HEK293 (cell line): Measurements from ENCODE around the gene HES7.

Experiments used
- BCL11B ChIP-seq: fragments of 450-650 bp; formaldehyde crosslinking; IDR thresholded peaks from 2 replicates; pipeline ENCODE4 v1.5.1; 2016; ENCODE audit warnings: low read depth, missing biosample characterization, missing genetic modification characterization
- EGR2 ChIP-seq: fragments of 450-650 bp; formaldehyde crosslinking; IDR thresholded peaks from 2 replicates; pipeline ENCODE4 v1.5.1; 2016; ENCODE audit warnings: low read depth, missing biosample characterization, missing genetic modification characterization
- FEZF1 ChIP-seq: fragments of 450-650 bp; formaldehyde crosslinking; IDR thresholded peaks from 2 replicates; pipeline ENCODE4 v1.5.1; 2016; ENCODE audit warnings: missing biosample characterization, missing genetic modification characterization
- GLIS1 ChIP-seq: fragments of 450-650 bp; formaldehyde crosslinking; IDR thresholded peaks from 2 replicates; pipeline ENCODE4 v1.5.1; 2016; ENCODE audit warnings: missing biosample characterization, missing genetic modification characterization
- GLIS2 ChIP-seq: fragments of 450-650 bp; formaldehyde crosslinking; IDR thresholded peaks from 2 replicates; pipeline ENCODE4 v1.5.1; 2016; ENCODE audit warnings: missing biosample characterization, missing genetic modification characterization
- OSR2 ChIP-seq: fragments of 450-650 bp; formaldehyde crosslinking; IDR thresholded peaks from 2 replicates; pipeline ENCODE4 v1.5.1; 2016; ENCODE audit warnings: missing biosample characterization, missing genetic modification characterization
- PATZ1 ChIP-seq: fragments of 450-650 bp; formaldehyde crosslinking; IDR thresholded peaks from 2 replicates; pipeline ENCODE4 v1.5.1; 2016; ENCODE audit warnings: missing biosample characterization, missing genetic modification characterization
- REPIN1 ChIP-seq: fragments of 450-650 bp; formaldehyde crosslinking; IDR thresholded peaks from 2 replicates; pipeline ENCODE4 v1.5.1; 2017; ENCODE audit warnings: missing biosample characterization, missing genetic modification characterization, low read depth
- ZBTB20 ChIP-seq: fragments of 450-650 bp; formaldehyde crosslinking; IDR thresholded peaks from 2 replicates; pipeline ENCODE4 v1.5.1; 2016; ENCODE audit warnings: missing biosample characterization, missing genetic modification characterization
- ZBTB6 ChIP-seq: fragments of 450-650 bp; formaldehyde crosslinking; IDR thresholded peaks from 2 replicates; pipeline ENCODE4 v1.5.1; 2017; ENCODE audit warnings: missing biosample characterization, missing genetic modification characterization
- ZNF148 ChIP-seq: fragments of 450-650 bp; formaldehyde crosslinking; IDR thresholded peaks from 2 replicates; pipeline ENCODE4 v1.5.0; 2017; ENCODE audit warnings: missing biosample characterization, missing genetic modification characterization, borderline replicate concordance
- ZNF24 ChIP-seq: fragments of 450-650 bp; formaldehyde crosslinking; IDR thresholded peaks from 2 replicates; pipeline ENCODE4 v1.5.1; 2016; ENCODE audit warnings: missing biosample characterization, missing genetic modification characterization
- ZNF280D ChIP-seq: fragments of 450-650 bp; formaldehyde crosslinking; IDR thresholded peaks from 2 replicates; pipeline ENCODE4 v1.5.1; 2016; ENCODE audit warnings: missing biosample characterization, missing genetic modification characterization
- ZNF302 ChIP-seq: fragments of 450-650 bp; formaldehyde crosslinking; IDR thresholded peaks from 2 replicates; pipeline ENCODE4 v1.5.1; 2016; ENCODE audit warnings: missing biosample characterization, missing genetic modification characterization, low read depth
- ZNF37A ChIP-seq: fragments of 450-650 bp; IDR thresholded peaks from 2 replicates; pipeline ENCODE4 v1.5.1; 2018; ENCODE audit warnings: missing biosample characterization, missing genetic modification characterization
- ZNF488 ChIP-seq: fragments of 450-650 bp; formaldehyde crosslinking; IDR thresholded peaks from 2 replicates; pipeline ENCODE4 v1.5.1; 2016; ENCODE audit warnings: missing biosample characterization, missing genetic modification characterization
- ZNF501 ChIP-seq: fragments of 450-650 bp; formaldehyde crosslinking; IDR thresholded peaks from 2 replicates; pipeline ENCODE4 v1.5.1; 2016; ENCODE audit warnings: missing biosample characterization, missing genetic modification characterization
- ZNF600 ChIP-seq: fragments of 450-650 bp; formaldehyde crosslinking; IDR thresholded peaks from 2 replicates; pipeline ENCODE4 v1.5.1; 2016; ENCODE audit warnings: missing biosample characterization, missing genetic modification characterization
- ZNF629 ChIP-seq: fragments of 450-650 bp; formaldehyde crosslinking; IDR thresholded peaks from 2 replicates; pipeline ENCODE4 v1.5.1; 2017; ENCODE audit warnings: missing biosample characterization, missing genetic modification characterization
- ZNF707 ChIP-seq: fragments of 450-650 bp; formaldehyde crosslinking; IDR thresholded peaks from 2 replicates; pipeline ENCODE4 v1.5.1; 2016; ENCODE audit warnings: missing biosample characterization, missing genetic modification characterization
- ZNF76 ChIP-seq: fragments of 450-650 bp; formaldehyde crosslinking; IDR thresholded peaks from 2 replicates; pipeline ENCODE4; 2016; ENCODE audit warnings: low read depth, missing biosample characterization, missing genetic modification characterization, borderline replicate concordance
- ZNF830 ChIP-seq: fragments of 450-650 bp; IDR thresholded peaks from 2 replicates; pipeline ENCODE4 v1.5.0; 2018; ENCODE audit warnings: missing biosample characterization, missing genetic modification characterization, low read depth, mild to moderate bottlenecking, moderate library complexity
- ZXDB ChIP-seq: fragments of 450-650 bp; formaldehyde crosslinking; IDR thresholded peaks from 2 replicates; pipeline ENCODE4 v1.5.1; 2016; ENCODE audit warnings: missing biosample characterization, missing genetic modification characterization
- TF ChIP-seq, protein P1 (sequence below): fragments of 450-650 bp; formaldehyde crosslinking; IDR thresholded peaks from 2 replicates; pipeline ENCODE4 v1.5.1; 2016; ENCODE audit warnings: missing biosample characterization, missing genetic modification characterization
- TF ChIP-seq, protein P2 (sequence below): fragments of 450-650 bp; formaldehyde crosslinking; IDR thresholded peaks from 2 replicates; pipeline ENCODE4 v1.5.1; 2016; ENCODE audit warnings: missing biosample characterization, missing genetic modification characterization

The HES7 gene

GRCh38 chr17:8117980-8118768 lies 5.7 kb downstream of the HES7 start, which contains the start of gene ALOXE3 (continued):
- TF ChIP-seq ZNF488 (tag by site-specific recombination) (no peak), ZNF280D (no peak), ZBTB6 (tag by site-specific recombination) (no peak), OSR2 (tag by site-specific recombination) (no peak), ZNF830 (tag by site-specific recombination) (no peak), GLIS1 (0 out of 2 replicates have a peak, but pooled peaks have one; percentile 52), ZNF600 (tag by site-specific recombination) (peak; percentile 99), PATZ1 (tag by site-specific recombination) (no peak), REPIN1 (tag by site-specific recombination) (no peak), ZNF501 (0 out of 2 replicates have a peak, but pooled peaks have one; percentile 21), ZNF24 (tag by site-specific recombination) (no peak), ZXDB (no peak), ZNF76 (tag by site-specific recombination) (no peak), ZNF148 (tag by site-specific recombination) (no peak; the same call in 1 of the 2 replicates), ZNF707 (tag by site-specific recombination) (0 out of 2 replicates have a peak, but pooled peaks have one; percentile 33), ZNF629 (no peak), FEZF1 (no peak), EGR2 (tag by site-specific recombination) (peak; percentile 42; the same call in 1 of the 2 replicates), ZNF37A (tag by site-specific recombination) (no peak), GLIS2 (tag by site-specific recombination) (peak; percentile 87), ZBTB20 (tag by site-specific recombination) (peak; percentile 73), ZNF302 (tag by site-specific recombination) (no peak), BCL11B (tag by site-specific recombination) (peak; percentile 63; the same call in 1 of the 2 replicates)
- TF ChIP-seq, protein P1, sequence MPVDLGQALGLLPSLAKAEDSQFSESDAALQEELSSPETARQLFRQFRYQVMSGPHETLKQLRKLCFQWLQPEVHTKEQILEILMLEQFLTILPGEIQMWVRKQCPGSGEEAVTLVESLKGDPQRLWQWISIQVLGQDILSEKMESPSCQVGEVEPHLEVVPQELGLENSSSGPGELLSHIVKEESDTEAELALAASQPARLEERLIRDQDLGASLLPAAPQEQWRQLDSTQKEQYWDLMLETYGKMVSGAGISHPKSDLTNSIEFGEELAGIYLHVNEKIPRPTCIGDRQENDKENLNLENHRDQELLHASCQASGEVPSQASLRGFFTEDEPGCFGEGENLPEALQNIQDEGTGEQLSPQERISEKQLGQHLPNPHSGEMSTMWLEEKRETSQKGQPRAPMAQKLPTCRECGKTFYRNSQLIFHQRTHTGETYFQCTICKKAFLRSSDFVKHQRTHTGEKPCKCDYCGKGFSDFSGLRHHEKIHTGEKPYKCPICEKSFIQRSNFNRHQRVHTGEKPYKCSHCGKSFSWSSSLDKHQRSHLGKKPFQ (tag by site-specific recombination), result 0 out of 2 replicates have a peak, but pooled peaks have one; percentile 4
- TF ChIP-seq, protein P2, sequence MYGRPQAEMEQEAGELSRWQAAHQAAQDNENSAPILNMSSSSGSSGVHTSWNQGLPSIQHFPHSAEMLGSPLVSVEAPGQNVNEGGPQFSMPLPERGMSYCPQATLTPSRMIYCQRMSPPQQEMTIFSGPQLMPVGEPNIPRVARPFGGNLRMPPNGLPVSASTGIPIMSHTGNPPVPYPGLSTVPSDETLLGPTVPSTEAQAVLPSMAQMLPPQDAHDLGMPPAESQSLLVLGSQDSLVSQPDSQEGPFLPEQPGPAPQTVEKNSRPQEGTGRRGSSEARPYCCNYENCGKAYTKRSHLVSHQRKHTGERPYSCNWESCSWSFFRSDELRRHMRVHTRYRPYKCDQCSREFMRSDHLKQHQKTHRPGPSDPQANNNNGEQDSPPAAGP, result peak; percentile 60
